PC-9 (cell line): Measurements from ENCODE around the gene ERC2.

Source experiments
- EZH2 ChIP-seq: fragments of 200-600 bp; sonication (generic); IDR thresholded peaks from 2 replicates; pipeline ENCODE4 v1.8.0; 2017; ENCODE audit warnings: antibody characterized with exemption, low read depth
- TF ChIP-seq, protein P1 (sequence below): fragments of 200-600 bp; sonication (generic); conservative IDR thresholded peaks from 2 replicates; pipeline ENCODE4 v1.6.1; 2017; ENCODE audit warnings: mixed run types, antibody characterized with exemption, mild to moderate bottlenecking, moderate library complexity

DNA sequence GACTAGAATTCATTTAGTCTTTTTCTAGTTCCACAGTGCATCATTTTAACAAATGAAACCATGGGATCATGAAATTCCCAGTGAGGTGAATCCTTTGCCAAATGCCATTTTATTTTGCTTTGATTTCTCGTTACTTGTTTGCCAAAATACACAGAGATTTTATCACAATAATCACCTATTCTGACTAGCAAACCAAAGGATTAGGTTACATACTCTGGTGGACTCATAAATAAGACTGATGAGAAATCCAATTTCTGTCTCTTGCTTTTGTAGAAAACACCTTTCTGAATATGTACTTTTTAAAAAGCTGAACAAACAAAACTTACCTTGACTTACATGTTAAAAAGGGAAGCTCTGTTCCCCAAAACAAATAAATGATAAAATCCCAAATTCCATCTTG is 12.2 kb downstream of the ERC2 start:
- TF ChIP-seq, protein P1, sequence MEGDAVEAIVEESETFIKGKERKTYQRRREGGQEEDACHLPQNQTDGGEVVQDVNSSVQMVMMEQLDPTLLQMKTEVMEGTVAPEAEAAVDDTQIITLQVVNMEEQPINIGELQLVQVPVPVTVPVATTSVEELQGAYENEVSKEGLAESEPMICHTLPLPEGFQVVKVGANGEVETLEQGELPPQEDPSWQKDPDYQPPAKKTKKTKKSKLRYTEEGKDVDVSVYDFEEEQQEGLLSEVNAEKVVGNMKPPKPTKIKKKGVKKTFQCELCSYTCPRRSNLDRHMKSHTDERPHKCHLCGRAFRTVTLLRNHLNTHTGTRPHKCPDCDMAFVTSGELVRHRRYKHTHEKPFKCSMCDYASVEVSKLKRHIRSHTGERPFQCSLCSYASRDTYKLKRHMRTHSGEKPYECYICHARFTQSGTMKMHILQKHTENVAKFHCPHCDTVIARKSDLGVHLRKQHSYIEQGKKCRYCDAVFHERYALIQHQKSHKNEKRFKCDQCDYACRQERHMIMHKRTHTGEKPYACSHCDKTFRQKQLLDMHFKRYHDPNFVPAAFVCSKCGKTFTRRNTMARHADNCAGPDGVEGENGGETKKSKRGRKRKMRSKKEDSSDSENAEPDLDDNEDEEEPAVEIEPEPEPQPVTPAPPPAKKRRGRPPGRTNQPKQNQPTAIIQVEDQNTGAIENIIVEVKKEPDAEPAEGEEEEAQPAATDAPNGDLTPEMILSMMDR: no peak
- TF ChIP-seq EZH2: no peak
